ENCODE measurements around the gene SHB.

GRCh38 chr9:38043931-38044623 is 24.9 kb downstream of the SHB start:
- TF ChIP-seq ZNF645 (tag by site-specific recombination; IDR thresholded peaks at IDR 0.05) (no peak), ZNF366 (tag by site-specific recombination; conservative IDR thresholded peaks at IDR 0.05) (no peak), PRDM1 (tag by site-specific recombination; IDR thresholded peaks at IDR 0.05) (no peak), ZNF768 (tag by site-specific recombination; IDR thresholded peaks at IDR 0.05) (no peak), ZXDB (tag by site-specific recombination; IDR thresholded peaks at IDR 0.05) (no peak), ZNF16 (tag by site-specific recombination; IDR thresholded peaks at IDR 0.05; ENCODE audit: low read depth) (no peak)
- TF ChIP-seq, protein P1, sequence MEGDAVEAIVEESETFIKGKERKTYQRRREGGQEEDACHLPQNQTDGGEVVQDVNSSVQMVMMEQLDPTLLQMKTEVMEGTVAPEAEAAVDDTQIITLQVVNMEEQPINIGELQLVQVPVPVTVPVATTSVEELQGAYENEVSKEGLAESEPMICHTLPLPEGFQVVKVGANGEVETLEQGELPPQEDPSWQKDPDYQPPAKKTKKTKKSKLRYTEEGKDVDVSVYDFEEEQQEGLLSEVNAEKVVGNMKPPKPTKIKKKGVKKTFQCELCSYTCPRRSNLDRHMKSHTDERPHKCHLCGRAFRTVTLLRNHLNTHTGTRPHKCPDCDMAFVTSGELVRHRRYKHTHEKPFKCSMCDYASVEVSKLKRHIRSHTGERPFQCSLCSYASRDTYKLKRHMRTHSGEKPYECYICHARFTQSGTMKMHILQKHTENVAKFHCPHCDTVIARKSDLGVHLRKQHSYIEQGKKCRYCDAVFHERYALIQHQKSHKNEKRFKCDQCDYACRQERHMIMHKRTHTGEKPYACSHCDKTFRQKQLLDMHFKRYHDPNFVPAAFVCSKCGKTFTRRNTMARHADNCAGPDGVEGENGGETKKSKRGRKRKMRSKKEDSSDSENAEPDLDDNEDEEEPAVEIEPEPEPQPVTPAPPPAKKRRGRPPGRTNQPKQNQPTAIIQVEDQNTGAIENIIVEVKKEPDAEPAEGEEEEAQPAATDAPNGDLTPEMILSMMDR (tag by site-specific recombination; IDR thresholded peaks at IDR 0.05): no peak
- TF ChIP-seq, protein P2, sequence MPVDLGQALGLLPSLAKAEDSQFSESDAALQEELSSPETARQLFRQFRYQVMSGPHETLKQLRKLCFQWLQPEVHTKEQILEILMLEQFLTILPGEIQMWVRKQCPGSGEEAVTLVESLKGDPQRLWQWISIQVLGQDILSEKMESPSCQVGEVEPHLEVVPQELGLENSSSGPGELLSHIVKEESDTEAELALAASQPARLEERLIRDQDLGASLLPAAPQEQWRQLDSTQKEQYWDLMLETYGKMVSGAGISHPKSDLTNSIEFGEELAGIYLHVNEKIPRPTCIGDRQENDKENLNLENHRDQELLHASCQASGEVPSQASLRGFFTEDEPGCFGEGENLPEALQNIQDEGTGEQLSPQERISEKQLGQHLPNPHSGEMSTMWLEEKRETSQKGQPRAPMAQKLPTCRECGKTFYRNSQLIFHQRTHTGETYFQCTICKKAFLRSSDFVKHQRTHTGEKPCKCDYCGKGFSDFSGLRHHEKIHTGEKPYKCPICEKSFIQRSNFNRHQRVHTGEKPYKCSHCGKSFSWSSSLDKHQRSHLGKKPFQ (tag by site-specific recombination; IDR thresholded peaks at IDR 0.05): no peak
